Activated T-cell treated with anti-CD3 and anti-CD28 coated beads, Interleukin-2, amount 50 U/mL, for 48 hours (primary cell): ENCODE data around the gene INPP5D.
A peak's percentile ranks its signal among the peaks of the same experiment; 100 is the strongest.
"Not testable (repeated sequence)": the region's sequence is repeated elsewhere in the genome, so short reads cannot be mapped to it uniquely, and the experiment has no call there.

Experiments
- DNase-seq, 2 experiments: peaks; one replicate each; pipeline ENCODE4 v3.0.0-alpha.2; 2020

Gene INPP5D

GRCh38 chr2:233053928-233054784 lies 6.0 kb upstream of the INPP5D start:
- DNase-seq, result peak; percentile 85 to 86

- DNase-seq, result no peak
Measured at GRCh38 chr2:233055362-233055761, 4.8 kb upstream of the INPP5D start.

- no peak for DNase-seq
Measured at GRCh38 chr2:233056961-233057605, 3.1 kb upstream of the INPP5D start.

GRCh38 chr2:233058717-233059546 lies 1.2 kb upstream of the INPP5D start:
- no peak for DNase-seq

GRCh38 chr2:233059547-233059796 lies 670 bp upstream of the INPP5D start:
- no peak for DNase-seq

- DNase-seq, result no peak
Measured at GRCh38 chr2:233060501-233060979, 398 bp downstream of the INPP5D start.

GRCh38 chr2:233060980-233061590 lies 943 bp downstream of the INPP5D start:
- peak; percentile 66 to 67 for DNase-seq

- DNase-seq, result no peak
Measured at GRCh38 chr2:233061591-233062450, 1.7 kb downstream of the INPP5D start.

GRCh38 chr2:233062451-233062850 lies 2.3 kb downstream of the INPP5D start:
- no peak for DNase-seq

GRCh38 chr2:233062946-233063268 lies 2.8 kb downstream of the INPP5D start:
- DNase-seq, result no peak

GRCh38 chr2:233063269-233063975 lies 3.3 kb downstream of the INPP5D start:
- no peak for DNase-seq

GRCh38 chr2:233063976-233064411 lies 3.9 kb downstream of the INPP5D start:
- DNase-seq, result no peak

- DNase-seq, result no peak
Measured at GRCh38 chr2:233064530-233065199, 4.5 kb downstream of the INPP5D start.

- DNase-seq, result not testable (repeated sequence)
Measured at GRCh38 chr2:233065200-233065589, 5.1 kb downstream of the INPP5D start.

GRCh38 chr2:233065954-233066470 lies 5.9 kb downstream of the INPP5D start:
- no peak for DNase-seq

- no peak for DNase-seq
Measured at GRCh38 chr2:233068762-233069418, 8.7 kb downstream of the INPP5D start.

- peak in 1 of 2 experiments; percentile 15 for DNase-seq
Measured at GRCh38 chr2:233072838-233073237, 12.7 kb downstream of the INPP5D start.

GRCh38 chr2:233074106-233074505 lies 14.0 kb downstream of the INPP5D start:
- DNase-seq, result peak; percentile 11 to 15

- DNase-seq, result peak in 1 of 2 experiments; percentile 26
Measured at GRCh38 chr2:233075141-233075965, 15.2 kb downstream of the INPP5D start.
